ENCODE results near the gene SDHB. TPM values are rescaled to one million over a fixed set of nuclear protein-coding genes. Genes with fewer than 3 reads are reported as not detected.

Gene SDHB
- total and polyA plus RNA-seq, 2 donors (not counting 1 experiment from before 2014, with no cell fraction given), result 58.0 to 61.0 TPM

DNA sequence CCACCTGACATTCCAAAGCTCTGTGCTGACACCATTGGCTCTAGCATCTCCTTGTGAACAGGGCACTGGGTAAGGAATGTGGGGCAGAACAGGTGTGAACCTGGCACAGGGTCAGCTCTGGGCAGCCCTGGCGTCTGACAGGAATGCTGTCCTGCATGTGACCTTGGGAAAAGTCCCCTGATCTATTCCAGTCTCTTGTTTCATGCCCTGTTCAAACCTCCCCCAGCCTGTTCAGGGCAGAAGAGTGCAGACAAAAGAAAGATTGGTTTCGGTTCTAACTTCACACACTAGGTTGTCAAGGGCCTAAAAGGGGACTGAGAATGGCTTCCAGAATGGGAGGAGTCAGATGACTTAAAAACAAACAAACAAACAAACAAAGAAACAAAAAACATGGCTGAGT lies 27.6 kb upstream of the SDHB start:
- Mint-ChIP-seq H3K27me3 (peaks cover 15% of the 10 kb centered on the region), H3K4me3 (no peak overlapping the region), H3K27ac (no peak overlapping the region), H3K9me3 (ENCODE audit: insufficient read depth) (no peaks in the 10 kb centered on the region), H3K4me1 (no peaks in the 10 kb centered on the region)
- DNase-seq (no peak), ATAC-seq (ENCODE audit: low read depth) (no peak)
- H3K4me1 ChIP-seq (ENCODE audit: control insufficient read depth in 2 of 2, insufficient read depth in 2 of 2, low read length in 2 of 2), result no peaks in the 10 kb centered on the region
- H3K9ac ChIP-seq (ENCODE audit: low read length), result no peak overlapping the region
- no peak overlapping the region for H3K4me3 ChIP-seq (ENCODE audit: control extremely low read depth in 1 of 5, extremely low read depth in 1 of 5, insufficient read depth in 1 of 5, low read depth in 2 of 5, low read length in 4 of 5)
- H3K27me3 ChIP-seq (replicated peaks in 1 of 4; ENCODE audit: control extremely low read depth in 1 of 4, control insufficient read depth in 3 of 4, insufficient read depth in 4 of 4, low read length in 3 of 4), result no peaks in the 10 kb centered on the region
- TF ChIP-seq CTCF (IDR thresholded peaks at IDR 0.05) (no peak), EZH2 (IDR thresholded peaks at IDR 0.05; ENCODE audit: borderline replicate concordance, insufficient read depth, low read depth, low read length, poor library complexity, severe bottlenecking) (no peak)
- no peak overlapping the region for H3K4me2 ChIP-seq (replicated peaks; ENCODE audit: low read depth, low read length, poor library complexity, severe bottlenecking)
- no peak overlapping the region for H2AFZ ChIP-seq (ENCODE audit: insufficient read depth, low read depth, low read length, poor library complexity, severe bottlenecking)
- peaks cover 0 to 6% (median 0%) of the 10 kb centered on the region in 3 donors for H3K9me3 ChIP-seq (ENCODE audit: control extremely low read depth in 1 of 3, control insufficient read depth in 2 of 3, insufficient read depth in 1 of 3, low read length in 2 of 3)
- no peaks in the 10 kb centered on the region for H3K79me2 ChIP-seq (ENCODE audit: control insufficient read depth, insufficient read depth, low read length)
- ChIA-PET POLR2A (no interaction called here), CTCF (interaction anchor here (0.5 kb wide), 1 partner anchor 36 kb away, joined by 5 read pairs; no protein-coding TSS in a partner anchor)
- no peaks in the 10 kb centered on the region for H3K36me3 ChIP-seq (replicated peaks in 1 of 2; ENCODE audit: control extremely low read depth in 1 of 2, control insufficient read depth in 1 of 2, extremely low read depth in 1 of 2, insufficient read depth in 2 of 2, low read length in 1 of 2)
- H3K27ac ChIP-seq (ENCODE audit: low read length in 2 of 2), result no peak overlapping the region
- 88% methylated on average over 1 of the region's 2 CpGs for WGBS (ENCODE audit: insufficient coverage)
- no peaks in the 10 kb centered on the region for H4K20me1 ChIP-seq (ENCODE audit: control insufficient read depth, insufficient read depth, low read length, poor library complexity, severe bottlenecking)
- intact Hi-C loops (cut with micrococcal nuclease), result no loop called here

DNA sequence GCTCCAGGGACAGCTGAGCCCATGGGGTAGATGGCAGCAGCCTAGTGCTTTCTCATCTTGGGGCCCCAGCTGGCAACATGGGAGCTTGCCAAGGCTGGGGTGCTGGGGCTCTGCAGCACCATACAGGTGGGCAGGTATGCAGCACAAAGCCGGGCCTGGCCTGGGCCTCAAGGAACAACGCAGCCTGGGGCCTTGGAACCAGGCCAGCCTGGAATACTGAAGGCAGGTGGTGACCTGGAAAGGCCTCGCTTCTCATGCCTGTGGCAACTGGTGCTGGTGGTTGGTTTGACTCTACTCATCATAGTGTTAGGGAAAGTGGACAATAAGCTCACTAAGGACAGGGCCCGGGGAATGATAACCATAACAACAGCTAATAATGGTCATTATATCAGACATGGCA lies 27.0 kb upstream of the SDHB start:
- CTCF ChIA-PET, result no interaction called here
- WGBS (ENCODE audit: insufficient coverage), result 78% methylated on average over 4 of the region's 4 CpGs
- Histone ChIP-seq H3K4me1 (ENCODE audit: control insufficient read depth in 2 of 2, insufficient read depth in 2 of 2, low read length in 2 of 2) (no peaks in the 10 kb centered on the region), H3K27me3 (replicated peaks in 1 of 4; ENCODE audit: control extremely low read depth in 1 of 4, control insufficient read depth in 3 of 4, insufficient read depth in 4 of 4, low read length in 3 of 4) (no peaks in the 10 kb centered on the region), H3K36me3 (replicated peaks in 1 of 2; ENCODE audit: control extremely low read depth in 1 of 2, control insufficient read depth in 1 of 2, extremely low read depth in 1 of 2, insufficient read depth in 2 of 2, low read length in 1 of 2) (no peaks in the 10 kb centered on the region), H2AFZ (ENCODE audit: insufficient read depth, low read depth, low read length, poor library complexity, severe bottlenecking) (no peak overlapping the region), H3K4me2 (replicated peaks; ENCODE audit: low read depth, low read length, poor library complexity, severe bottlenecking) (no peak overlapping the region), H3K9ac (ENCODE audit: low read length) (no peak overlapping the region), H3K4me3 (ENCODE audit: control extremely low read depth in 1 of 5, extremely low read depth in 1 of 5, insufficient read depth in 1 of 5, low read depth in 2 of 5, low read length in 4 of 5) (no peak overlapping the region), H3K9me3 (ENCODE audit: control extremely low read depth in 1 of 3, control insufficient read depth in 2 of 3, insufficient read depth in 1 of 3, low read length in 2 of 3) (peaks cover 0 to 6% (median 0%) of the 10 kb centered on the region in 3 donors), H3K27ac (ENCODE audit: low read length in 2 of 2) (no peak overlapping the region), H3K79me2 (ENCODE audit: control insufficient read depth, insufficient read depth, low read length) (no peaks in the 10 kb centered on the region), H4K20me1 (ENCODE audit: control insufficient read depth, insufficient read depth, low read length, poor library complexity, severe bottlenecking) (no peaks in the 10 kb centered on the region)
- Mint-ChIP-seq H3K27me3 (peaks cover 15% of the 10 kb centered on the region), H3K4me3 (no peak overlapping the region), H3K27ac (no peak overlapping the region), H3K4me1 (no peaks in the 10 kb centered on the region), H3K9me3 (ENCODE audit: insufficient read depth) (no peaks in the 10 kb centered on the region)
- intact Hi-C loops (cut with micrococcal nuclease), result no loop called here
- POLR2A ChIA-PET, result no interaction called here
- ATAC-seq (ENCODE audit: low read depth) (no peak), DNase-seq (no peak)
- no peak for TF ChIP-seq EZH2 (IDR thresholded peaks at IDR 0.05; ENCODE audit: borderline replicate concordance, insufficient read depth, low read depth, low read length, poor library complexity, severe bottlenecking)
- TF ChIP-seq CTCF (IDR thresholded peaks at IDR 0.05), result no peak

All from B cell (primary cell).